ENCODE data around the gene CHCHD3.

The CHCHD3 gene

DNA sequence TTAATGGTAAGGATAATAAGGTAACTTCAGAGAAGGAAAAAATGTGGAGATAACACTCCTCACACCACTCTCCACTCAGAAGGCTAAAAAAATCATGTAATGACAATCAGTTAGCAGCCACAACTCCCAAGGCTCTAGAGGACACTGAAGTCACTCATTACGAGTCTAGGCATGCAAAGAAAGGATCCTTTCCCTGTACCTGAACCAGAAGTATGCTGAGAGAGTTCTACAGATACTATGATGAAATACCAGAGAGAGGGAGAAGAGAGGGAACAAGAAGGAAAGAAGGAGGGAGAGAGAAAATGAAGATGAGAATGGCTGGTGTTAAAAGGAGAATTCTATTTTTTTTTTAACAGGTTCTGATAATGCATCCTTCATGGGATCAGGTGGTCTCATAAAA is 281.4 kb downstream of the CHCHD3 start:
- DNase-seq (ENCODE audit: low read depth), result no peak
- no peak overlapping the region for H3K4me3 ChIP-seq (ENCODE audit: low read depth, low read length)
- TF ChIP-seq, protein P1, sequence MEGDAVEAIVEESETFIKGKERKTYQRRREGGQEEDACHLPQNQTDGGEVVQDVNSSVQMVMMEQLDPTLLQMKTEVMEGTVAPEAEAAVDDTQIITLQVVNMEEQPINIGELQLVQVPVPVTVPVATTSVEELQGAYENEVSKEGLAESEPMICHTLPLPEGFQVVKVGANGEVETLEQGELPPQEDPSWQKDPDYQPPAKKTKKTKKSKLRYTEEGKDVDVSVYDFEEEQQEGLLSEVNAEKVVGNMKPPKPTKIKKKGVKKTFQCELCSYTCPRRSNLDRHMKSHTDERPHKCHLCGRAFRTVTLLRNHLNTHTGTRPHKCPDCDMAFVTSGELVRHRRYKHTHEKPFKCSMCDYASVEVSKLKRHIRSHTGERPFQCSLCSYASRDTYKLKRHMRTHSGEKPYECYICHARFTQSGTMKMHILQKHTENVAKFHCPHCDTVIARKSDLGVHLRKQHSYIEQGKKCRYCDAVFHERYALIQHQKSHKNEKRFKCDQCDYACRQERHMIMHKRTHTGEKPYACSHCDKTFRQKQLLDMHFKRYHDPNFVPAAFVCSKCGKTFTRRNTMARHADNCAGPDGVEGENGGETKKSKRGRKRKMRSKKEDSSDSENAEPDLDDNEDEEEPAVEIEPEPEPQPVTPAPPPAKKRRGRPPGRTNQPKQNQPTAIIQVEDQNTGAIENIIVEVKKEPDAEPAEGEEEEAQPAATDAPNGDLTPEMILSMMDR (IDR thresholded peaks at IDR 0.05; ENCODE audit: control insufficient read depth, extremely low read depth, insufficient read depth), result no peak

DNA sequence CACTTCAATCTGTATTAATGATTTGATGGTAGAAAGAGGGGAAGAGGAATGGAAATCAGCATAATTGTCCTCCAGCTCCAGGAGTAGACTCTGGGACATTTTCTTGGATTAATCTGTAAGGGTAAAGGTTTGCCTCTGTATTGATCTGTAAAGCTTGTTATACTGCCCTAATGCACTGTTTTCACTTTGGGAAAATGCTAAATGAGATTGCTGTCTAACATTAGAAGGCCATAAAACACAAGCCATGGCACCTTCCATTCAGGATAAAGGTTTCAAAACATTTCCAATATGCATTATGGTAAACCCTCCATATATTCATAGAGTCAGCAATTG is 282.8 kb downstream of the CHCHD3 start:
- no peak for DNase-seq (ENCODE audit: low read depth)
- TF ChIP-seq, protein P1 (IDR thresholded peaks at IDR 0.05; ENCODE audit: control insufficient read depth, extremely low read depth, insufficient read depth), result no peak
- no peak overlapping the region for H3K4me3 ChIP-seq (ENCODE audit: low read depth, low read length)

DNA sequence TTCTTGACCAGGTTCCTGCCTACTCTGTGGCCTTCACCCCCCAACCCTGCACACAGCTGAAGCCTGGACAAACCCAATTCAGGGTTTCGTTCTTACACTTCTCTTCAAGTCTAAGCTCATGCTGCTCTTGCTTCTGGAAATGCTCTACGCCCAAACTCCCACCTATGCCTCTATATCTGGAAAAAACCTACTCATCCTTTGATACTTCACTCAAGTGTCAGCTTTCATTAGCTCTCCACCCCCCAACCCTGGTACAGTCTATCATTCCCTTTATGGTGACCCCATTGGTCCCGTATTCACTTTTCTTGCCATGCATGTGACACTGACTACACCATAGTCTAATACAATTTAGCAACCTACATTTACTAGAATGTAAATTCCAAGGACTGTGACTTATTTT is 284.7 kb downstream of the CHCHD3 start:
- no peak for DNase-seq (ENCODE audit: low read depth)
- TF ChIP-seq, protein P1 (IDR thresholded peaks at IDR 0.05; ENCODE audit: control insufficient read depth, extremely low read depth, insufficient read depth), result no peak
- no peak overlapping the region for H3K4me3 ChIP-seq (ENCODE audit: low read depth, low read length)

DNA sequence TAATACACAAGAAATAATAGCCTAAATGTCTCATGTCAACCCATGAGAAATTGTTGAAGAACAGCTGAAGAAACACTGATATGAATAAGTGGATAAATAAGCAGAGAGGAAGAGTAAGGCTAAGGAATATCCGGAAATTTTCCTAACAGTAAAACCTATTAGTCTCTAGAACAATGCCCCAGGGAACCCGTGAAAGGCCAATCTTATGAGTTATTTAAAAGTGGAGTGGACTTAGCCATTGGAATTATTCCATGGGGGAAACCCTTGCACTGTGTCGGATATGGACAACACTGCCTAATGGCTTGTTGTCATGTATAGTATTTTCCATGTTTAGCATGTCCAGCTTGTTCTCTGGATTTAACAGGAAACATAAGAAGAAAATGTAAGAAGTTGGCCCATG is 288.4 kb downstream of the CHCHD3 start:
- no peak overlapping the region for H3K4me3 ChIP-seq (ENCODE audit: low read depth, low read length)
- TF ChIP-seq, protein P1 (IDR thresholded peaks at IDR 0.05; ENCODE audit: control insufficient read depth, extremely low read depth, insufficient read depth), result no peak
- DNase-seq (ENCODE audit: low read depth), result no peak

DNA sequence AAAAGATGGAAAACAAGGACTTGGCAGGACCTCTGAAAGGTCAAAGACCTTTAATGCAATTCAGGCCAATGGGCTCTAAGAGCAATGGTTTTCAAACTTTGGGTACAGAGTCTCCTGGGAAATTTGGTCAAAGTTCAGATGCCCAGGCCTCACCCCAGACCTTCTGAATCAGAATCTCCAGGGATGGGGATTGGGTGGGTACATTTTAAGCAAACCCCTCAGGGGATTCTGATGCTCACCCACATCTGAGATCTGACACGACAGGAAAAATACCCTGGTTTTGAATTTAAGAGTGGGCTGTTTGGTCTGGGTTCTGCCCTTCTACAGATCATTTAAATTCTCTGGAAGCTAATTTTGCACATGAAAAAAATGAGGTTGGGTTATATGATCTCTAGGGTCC is 290.9 kb downstream of the CHCHD3 start:
- H3K4me3 ChIP-seq (ENCODE audit: low read depth, low read length), result no peak overlapping the region
- no peak for DNase-seq (ENCODE audit: low read depth)
- TF ChIP-seq, protein P1 (IDR thresholded peaks at IDR 0.05; ENCODE audit: control insufficient read depth, extremely low read depth, insufficient read depth), result no peak

DNA sequence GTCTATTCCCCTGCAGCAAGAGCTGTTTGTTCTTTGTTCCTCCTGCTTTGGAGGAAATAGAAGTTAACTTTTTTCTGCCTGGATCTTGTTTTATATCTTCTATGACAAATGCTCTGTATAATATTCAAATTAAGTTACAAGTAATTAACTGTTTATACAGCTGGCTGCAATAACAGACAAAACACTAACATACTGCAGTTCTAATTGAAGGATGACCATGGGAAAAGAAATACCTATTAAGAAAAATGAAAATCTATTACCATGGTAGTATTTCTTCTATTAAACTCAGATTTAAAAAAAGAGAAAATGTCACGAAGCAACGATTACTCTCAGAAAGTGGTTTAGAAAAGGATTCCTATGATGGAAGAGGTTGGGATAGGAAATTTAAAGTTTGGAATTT is 291.8 kb downstream of the CHCHD3 start:
- TF ChIP-seq, protein P1 (IDR thresholded peaks at IDR 0.05; ENCODE audit: control insufficient read depth, extremely low read depth, insufficient read depth), result no peak
- no peak overlapping the region for H3K4me3 ChIP-seq (ENCODE audit: low read depth, low read length)
- DNase-seq (ENCODE audit: low read depth), result no peak

DNA sequence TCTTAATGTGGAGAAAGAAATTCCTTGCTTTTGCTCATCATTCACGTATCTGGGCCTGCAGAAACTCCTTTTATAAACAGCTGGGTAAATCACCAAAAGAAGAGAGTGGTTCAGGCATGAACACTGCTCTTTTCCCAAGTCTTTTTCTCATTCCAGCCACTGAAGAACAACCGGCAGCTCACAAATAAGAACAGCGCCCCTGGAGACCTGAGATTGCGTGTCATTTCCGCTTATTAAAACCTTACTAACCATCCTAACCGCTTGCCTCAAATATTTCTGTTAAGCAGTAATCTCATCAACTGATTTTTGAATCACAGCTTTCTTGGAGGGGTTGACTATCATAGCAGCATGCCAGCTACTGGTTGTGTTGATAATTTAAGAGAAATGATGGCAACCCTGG is 292.6 kb downstream of the CHCHD3 start:
- H3K4me3 ChIP-seq (ENCODE audit: low read depth, low read length), result no peak overlapping the region
- TF ChIP-seq, protein P1 (IDR thresholded peaks at IDR 0.05; ENCODE audit: control insufficient read depth, extremely low read depth, insufficient read depth), result no peak
- no peak for DNase-seq (ENCODE audit: low read depth)

Measured in LNCaP clone FGC (cell line).